Hepatocyte (in vitro differentiated cells): ENCODE data around the gene SLC25A12. TPM values are rescaled to one million over a fixed set of nuclear protein-coding genes. Genes with fewer than 3 reads are reported as not detected.

ENCODE experiments used
- DNase-seq: peaks from one replicate; pipeline ENCODE4 v3.0.0-alpha.2; 2016; ENCODE audit warnings: low spot score
- H2AFZ ChIP-seq: fragments of 200-600 bp; sonication (generic); 2 replicates; pipeline ENCODE4 v1.6.0; 2016; ENCODE audit warnings: antibody characterized with exemption, mild to moderate bottlenecking
- H3K27ac ChIP-seq: fragments of 200-600 bp; sonication (generic); 2 replicates; pipeline ENCODE4 v1.5.1; 2016; ENCODE audit warnings: mild to moderate bottlenecking
- H3K27me3 ChIP-seq: fragments of 200-600 bp; sonication (generic); 2 replicates; pipeline ENCODE4 v1.6.1; 2016
- H3K36me3 ChIP-seq: fragments of 200-600 bp; sonication (generic); replicated peaks from 2 replicates; pipeline ENCODE4 v1.5.1; 2016; ENCODE audit warnings: low read depth; ENCODE audit not compliant: insufficient read depth
- H3K4me1 ChIP-seq: fragments of 200-600 bp; sonication (generic); 2 replicates; pipeline ENCODE4 v1.5.1; 2016; ENCODE audit warnings: mild to moderate bottlenecking, moderate library complexity; ENCODE audit not compliant: insufficient read depth
- H3K4me2 ChIP-seq: fragments of 200-600 bp; sonication (generic); 2 replicates; pipeline ENCODE4 v1.6.0; 2016
- H3K4me3 ChIP-seq: fragments of 200-600 bp; sonication (generic); 2 replicates; pipeline ENCODE4 v1.5.1; 2016; ENCODE audit warnings: mild to moderate bottlenecking
- H3K79me2 ChIP-seq: fragments of 200-600 bp; sonication (generic); 2 replicates; pipeline ENCODE4 v1.6.0; 2017; ENCODE audit warnings: mild to moderate bottlenecking
- H3K9me2 ChIP-seq: fragments of 200-600 bp; sonication (generic); replicated peaks from 2 replicates; pipeline ENCODE4 v1.6.0; 2017; ENCODE audit warnings: mild to moderate bottlenecking; ENCODE audit not compliant: insufficient read depth
- H3K9me3 ChIP-seq: fragments of 200-600 bp; sonication (generic); 2 replicates; pipeline ENCODE4 v1.5.1; 2016; ENCODE audit warnings: low read depth, mild to moderate bottlenecking
- H4K20me1 ChIP-seq: fragments of 200-600 bp; sonication (generic); 2 replicates; pipeline ENCODE4 v1.6.0; 2016; ENCODE audit warnings: mild to moderate bottlenecking; ENCODE audit not compliant: insufficient read depth, poor library complexity, severe bottlenecking
- EZH2 ChIP-seq: fragments of 200-600 bp; sonication (generic); IDR thresholded peaks from 2 replicates; pipeline ENCODE4 v1.6.1; 2016; ENCODE audit warnings: antibody characterized with exemption, mild to moderate bottlenecking, borderline replicate concordance
- EZH2phosphoT487 ChIP-seq: fragments of 200-600 bp; sonication (generic); IDR thresholded peaks from one replicate; pipeline ENCODE4 v1.6.1; 2018; ENCODE audit warnings: antibody characterized with exemption, mild to moderate bottlenecking, low read depth, moderate library complexity; ENCODE audit not compliant: unreplicated experiment, severe bottlenecking
- WGBS: methylation state at CpG from one replicate; pipeline ENCODE4 v1.1.6; 2016; ENCODE audit warnings: low lambda C conversion rate; ENCODE audit errors: missing lambda C conversion rate; 5-methylcytosine and 5-hydroxymethylcytosine counted together
- polyA plus RNA-seq: library from polyadenylated mRNA; unstranded; fragments of >200 nt; fragmentation: Nextera tagmentation; extraction: Ambion mirVana; gene quantifications from 2 replicates; pipeline ENCODE4 v1.2.1, GENCODE V29; 2016
- total RNA-seq: library from RNA; depleted of rRNA; stranded (reverse); fragments of >200 nt; gene quantifications from 2 replicates; pipeline ENCODE4 v1.2.3, GENCODE V29; 2014
- TF ChIP-seq, protein P1 (sequence below): fragments of 200-600 bp; sonication (generic); IDR thresholded peaks from 2 replicates; pipeline ENCODE4 v1.5.1; 2016; ENCODE audit warnings: antibody characterized with exemption, mild to moderate bottlenecking; ENCODE audit not compliant: poor library complexity

SLC25A12 gene
- total and polyA plus RNA-seq, 2 experiments from 2014 or later, result 7.1 to 11.1 TPM

DNA sequence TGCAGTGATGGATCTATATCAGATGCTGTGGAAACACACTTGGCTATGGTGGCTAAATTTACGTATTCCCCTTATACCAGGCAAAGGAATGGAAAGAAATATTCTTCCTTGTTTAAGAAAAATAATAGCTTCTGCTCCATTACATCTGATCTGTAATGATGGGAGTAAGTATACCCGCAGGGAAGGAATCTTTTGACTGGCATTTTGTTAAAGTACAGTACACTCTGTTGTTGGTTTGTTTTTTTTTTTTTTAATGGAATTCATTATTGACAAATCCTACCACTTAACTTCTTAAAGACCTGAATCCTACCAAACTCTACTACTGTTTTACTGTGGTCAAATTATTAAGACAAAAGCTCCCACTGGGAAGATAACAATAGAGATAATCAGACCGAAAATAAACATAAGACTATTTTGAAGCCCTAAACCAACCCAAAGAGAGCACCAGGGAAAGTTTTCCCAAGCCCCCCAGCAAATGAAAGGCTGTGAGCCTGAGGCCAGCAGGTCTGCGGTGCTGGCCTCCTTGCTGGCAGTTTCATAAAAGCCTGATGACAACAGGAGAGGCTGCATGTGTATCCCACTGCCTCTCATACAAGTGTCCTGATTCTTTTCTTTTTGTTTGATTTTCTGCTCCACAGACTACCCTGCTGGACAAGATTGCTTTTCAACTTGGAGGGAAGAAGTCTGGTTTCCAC, 101.0 kb downstream of the SLC25A12 start:
- Histone ChIP-seq H3K4me1 (no peaks in the 10 kb centered on the region), H3K9me2 (no peaks in the 10 kb centered on the region), H3K4me2 (no peak overlapping the region), H3K79me2 (no peaks in the 10 kb centered on the region), H2AFZ (no peak overlapping the region), H4K20me1 (no peaks in the 10 kb centered on the region), H3K27me3 (no peaks in the 10 kb centered on the region), H3K9me3 (no peaks in the 10 kb centered on the region), H3K4me3 (no peak overlapping the region), H3K36me3 (no peaks in the 10 kb centered on the region), H3K27ac (no peak overlapping the region)
- no peak for TF ChIP-seq EZH2
- TF ChIP-seq, protein P1, sequence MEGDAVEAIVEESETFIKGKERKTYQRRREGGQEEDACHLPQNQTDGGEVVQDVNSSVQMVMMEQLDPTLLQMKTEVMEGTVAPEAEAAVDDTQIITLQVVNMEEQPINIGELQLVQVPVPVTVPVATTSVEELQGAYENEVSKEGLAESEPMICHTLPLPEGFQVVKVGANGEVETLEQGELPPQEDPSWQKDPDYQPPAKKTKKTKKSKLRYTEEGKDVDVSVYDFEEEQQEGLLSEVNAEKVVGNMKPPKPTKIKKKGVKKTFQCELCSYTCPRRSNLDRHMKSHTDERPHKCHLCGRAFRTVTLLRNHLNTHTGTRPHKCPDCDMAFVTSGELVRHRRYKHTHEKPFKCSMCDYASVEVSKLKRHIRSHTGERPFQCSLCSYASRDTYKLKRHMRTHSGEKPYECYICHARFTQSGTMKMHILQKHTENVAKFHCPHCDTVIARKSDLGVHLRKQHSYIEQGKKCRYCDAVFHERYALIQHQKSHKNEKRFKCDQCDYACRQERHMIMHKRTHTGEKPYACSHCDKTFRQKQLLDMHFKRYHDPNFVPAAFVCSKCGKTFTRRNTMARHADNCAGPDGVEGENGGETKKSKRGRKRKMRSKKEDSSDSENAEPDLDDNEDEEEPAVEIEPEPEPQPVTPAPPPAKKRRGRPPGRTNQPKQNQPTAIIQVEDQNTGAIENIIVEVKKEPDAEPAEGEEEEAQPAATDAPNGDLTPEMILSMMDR, result no peak
- TF ChIP-seq EZH2phosphoT487, result no peak
- WGBS, result 55% methylated on average over 4 of the region's 4 CpGs
- DNase-seq, result no peak

DNA sequence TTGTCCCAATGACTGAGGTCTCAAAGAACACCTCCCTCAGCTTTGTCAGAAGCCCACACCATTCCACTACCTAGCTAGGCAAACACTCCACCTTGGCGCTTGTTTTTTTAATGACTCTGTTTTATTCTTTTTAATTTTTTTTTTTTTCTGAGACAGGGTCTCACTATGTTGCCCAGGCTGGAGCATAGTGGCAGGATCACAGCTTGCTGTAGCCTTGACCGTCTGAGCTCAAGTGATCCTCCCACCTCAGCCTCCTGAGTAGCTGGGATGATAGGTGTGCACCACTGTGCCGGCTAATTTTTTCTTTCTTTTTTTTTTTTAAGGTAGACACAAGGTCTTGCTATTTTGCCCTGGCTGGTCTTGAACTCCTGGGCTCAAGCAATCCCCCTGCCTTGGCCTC, 101.9 kb downstream of the SLC25A12 start:
- no peak for DNase-seq
- Histone ChIP-seq H3K9me2 (no peaks in the 10 kb centered on the region), H4K20me1 (no peaks in the 10 kb centered on the region), H3K9me3 (no peaks in the 10 kb centered on the region), H2AFZ (no peak overlapping the region), H3K36me3 (no peaks in the 10 kb centered on the region), H3K4me1 (no peaks in the 10 kb centered on the region), H3K79me2 (no peaks in the 10 kb centered on the region), H3K27me3 (no peaks in the 10 kb centered on the region), H3K4me2 (no peak overlapping the region), H3K27ac (no peak overlapping the region), H3K4me3 (no peak overlapping the region)
- TF ChIP-seq EZH2phosphoT487, result no peak
- TF ChIP-seq, protein P1, result no peak
- 93% methylated on average over 3 of the region's 3 CpGs for WGBS

DNA sequence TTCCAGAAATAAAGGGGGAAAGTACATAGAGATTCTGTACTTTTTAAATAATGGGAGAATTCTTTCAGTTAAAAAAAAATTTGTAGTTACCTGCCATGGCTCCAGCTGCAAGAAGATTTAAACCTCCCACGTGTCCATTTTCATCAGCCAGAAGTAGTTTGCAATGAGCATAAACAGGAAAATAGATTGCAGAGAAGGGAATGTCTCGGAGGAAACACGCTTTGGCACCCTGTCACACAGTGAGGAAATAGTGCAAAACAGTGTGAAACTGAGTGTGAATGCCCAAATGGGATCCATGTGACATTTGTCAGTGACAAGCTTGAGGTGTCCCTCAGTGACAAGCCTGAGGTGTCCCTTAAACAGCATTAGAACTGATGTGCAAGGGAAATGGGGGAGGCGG, 102.7 kb downstream of the SLC25A12 start:
- no peaks in the 10 kb centered on the region for H3K27me3 ChIP-seq
- no peak overlapping the region for H3K4me3 ChIP-seq
- no peaks in the 10 kb centered on the region for H3K4me1 ChIP-seq
- no peaks in the 10 kb centered on the region for H3K36me3 ChIP-seq
- H4K20me1 ChIP-seq, result no peaks in the 10 kb centered on the region
- no peak overlapping the region for H3K4me2 ChIP-seq
- H3K9me2 ChIP-seq, result no peaks in the 10 kb centered on the region
- H2AFZ ChIP-seq, result no peak overlapping the region
- H3K27ac ChIP-seq, result no peak overlapping the region
- 83% methylated on average over 4 of the region's 4 CpGs for WGBS
- DNase-seq, result no peak
- no peaks in the 10 kb centered on the region for H3K9me3 ChIP-seq
- no peak for TF ChIP-seq EZH2
- no peak for TF ChIP-seq EZH2phosphoT487
- TF ChIP-seq, protein P1, result no peak
- no peaks in the 10 kb centered on the region for H3K79me2 ChIP-seq
